Gastrocnemius medialis (tissue), 4 donors: ENCODE results near the gene IFFO2.
"Not testable (repeated sequence)": the region's sequence is repeated elsewhere in the genome, so short reads cannot be mapped to it uniquely, and the experiment has no call there.

Experiments
- POLR2A ChIP-seq, 2 donors: fragments of 450-650 bp; IDR thresholded peaks; one replicate each; pipeline ENCODE4 v1.6.1; 2017; ENCODE audit warnings: antibody characterized with exemption in 2 of 2, mild to moderate bottlenecking in 2 of 2, moderate library complexity in 2 of 2
- TF ChIP-seq, protein P1 (sequence below), 5 experiments: fragments of 450-650 bp in 3 of 5; fragments of 200-600 bp in 2 of 5; sonication (generic) in 2 of 5; IDR thresholded peaks in 4 of 5; conservative IDR thresholded peaks in 1 of 5; 1 replicate in 4 of 5; 2 replicates in 1 of 5; pipeline ENCODE4 v1.5.1; 2016 to 2019; ENCODE audit warnings: antibody characterized with exemption in 5 of 5, mild to moderate bottlenecking in 3 of 5, moderate library complexity in 3 of 5

DNA sequence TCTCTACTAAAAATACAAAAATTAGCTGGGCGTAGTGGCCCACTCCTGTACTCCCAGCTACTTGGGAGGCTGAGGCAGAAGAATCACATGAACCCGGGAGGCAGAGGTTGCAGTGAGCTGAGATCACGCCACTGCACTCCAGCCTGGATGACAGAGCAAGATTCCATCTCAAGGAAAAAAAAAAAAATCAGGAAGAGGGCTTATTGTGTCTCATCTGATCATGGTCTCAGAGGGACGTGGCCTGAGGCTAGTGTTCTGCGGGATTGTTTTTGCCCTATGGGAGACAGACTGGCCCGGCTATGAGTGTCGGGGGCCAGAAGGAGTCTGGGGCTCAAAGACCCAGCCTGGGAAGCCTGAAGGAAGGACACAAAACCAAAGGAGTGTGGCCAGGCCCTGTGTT is 64.6 kb downstream of the IFFO2 start:
- TF ChIP-seq POLR2A (IDR thresholded peaks at IDR 0.05), result not testable (repeated sequence)
- TF ChIP-seq, protein P1, sequence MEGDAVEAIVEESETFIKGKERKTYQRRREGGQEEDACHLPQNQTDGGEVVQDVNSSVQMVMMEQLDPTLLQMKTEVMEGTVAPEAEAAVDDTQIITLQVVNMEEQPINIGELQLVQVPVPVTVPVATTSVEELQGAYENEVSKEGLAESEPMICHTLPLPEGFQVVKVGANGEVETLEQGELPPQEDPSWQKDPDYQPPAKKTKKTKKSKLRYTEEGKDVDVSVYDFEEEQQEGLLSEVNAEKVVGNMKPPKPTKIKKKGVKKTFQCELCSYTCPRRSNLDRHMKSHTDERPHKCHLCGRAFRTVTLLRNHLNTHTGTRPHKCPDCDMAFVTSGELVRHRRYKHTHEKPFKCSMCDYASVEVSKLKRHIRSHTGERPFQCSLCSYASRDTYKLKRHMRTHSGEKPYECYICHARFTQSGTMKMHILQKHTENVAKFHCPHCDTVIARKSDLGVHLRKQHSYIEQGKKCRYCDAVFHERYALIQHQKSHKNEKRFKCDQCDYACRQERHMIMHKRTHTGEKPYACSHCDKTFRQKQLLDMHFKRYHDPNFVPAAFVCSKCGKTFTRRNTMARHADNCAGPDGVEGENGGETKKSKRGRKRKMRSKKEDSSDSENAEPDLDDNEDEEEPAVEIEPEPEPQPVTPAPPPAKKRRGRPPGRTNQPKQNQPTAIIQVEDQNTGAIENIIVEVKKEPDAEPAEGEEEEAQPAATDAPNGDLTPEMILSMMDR (IDR thresholded peaks at IDR 0.05 in 4 of 5, conservative IDR thresholded peaks at IDR 0.05 in 1 of 5), result not testable (repeated sequence)
